Cardiac ventricle fibroblast (primary cell): Measurements from ENCODE around the gene PDIA2. TPM values are rescaled to one million over a fixed set of nuclear protein-coding genes. Genes with fewer than 3 reads are reported as not detected.

Source experiments
- total RNA-seq: library from RNA; depleted of rRNA; stranded (reverse); fragments of >200 nt; gene quantifications from 2 replicates; pipeline ENCODE4 v1.2.3, GENCODE V29; 2015

Gene PDIA2, protein sequence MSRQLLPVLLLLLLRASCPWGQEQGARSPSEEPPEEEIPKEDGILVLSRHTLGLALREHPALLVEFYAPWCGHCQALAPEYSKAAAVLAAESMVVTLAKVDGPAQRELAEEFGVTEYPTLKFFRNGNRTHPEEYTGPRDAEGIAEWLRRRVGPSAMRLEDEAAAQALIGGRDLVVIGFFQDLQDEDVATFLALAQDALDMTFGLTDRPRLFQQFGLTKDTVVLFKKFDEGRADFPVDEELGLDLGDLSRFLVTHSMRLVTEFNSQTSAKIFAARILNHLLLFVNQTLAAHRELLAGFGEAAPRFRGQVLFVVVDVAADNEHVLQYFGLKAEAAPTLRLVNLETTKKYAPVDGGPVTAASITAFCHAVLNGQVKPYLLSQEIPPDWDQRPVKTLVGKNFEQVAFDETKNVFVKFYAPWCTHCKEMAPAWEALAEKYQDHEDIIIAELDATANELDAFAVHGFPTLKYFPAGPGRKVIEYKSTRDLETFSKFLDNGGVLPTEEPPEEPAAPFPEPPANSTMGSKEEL
- 0.94 TPM in 1 of 2 replicates, not detected in the other for total RNA-seq

GRCh38 chr16:283033-283805, at the start of gene PDIA2:
Gene PDIA2 (plus strand): TSS chr16:283164. CDS start chr16:283170, 6 bp downstream.

GRCh38 chr16:234468-235305, 48.3 kb upstream of the PDIA2 start, which contains the start of gene FAM234A:
Gene FAM234A (plus strand): TSS chr16:234821. CDS start chr16:254414, 19,593 bp downstream.

DNA sequence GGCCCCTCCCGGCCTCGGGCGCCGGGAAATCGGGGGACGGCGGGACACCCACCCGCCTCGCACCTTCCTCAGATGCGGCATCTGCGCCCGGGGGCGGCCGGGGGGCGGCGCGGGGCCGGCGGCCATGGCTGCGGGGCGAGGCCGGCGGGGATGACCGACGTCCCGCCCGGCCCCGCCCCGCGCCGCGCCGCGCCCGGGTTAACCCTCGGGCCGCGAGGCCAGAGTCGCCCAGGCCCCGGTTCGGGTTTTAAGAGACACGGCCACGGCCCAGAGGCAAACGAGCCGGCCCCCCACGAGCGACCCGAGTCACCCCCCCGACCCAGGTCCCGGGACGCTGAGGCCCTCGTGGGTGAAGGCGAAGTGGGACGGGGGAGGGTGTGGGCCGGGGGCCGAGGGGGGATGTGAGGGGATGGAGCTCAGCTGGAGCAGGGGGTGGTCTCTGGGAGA, 7.2 kb upstream of the PDIA2 start, which contains the start of gene RGS11:
TSS of gene RGS11 (minus strand) at position 159 of the 447 bp plus-strand sequence. CDS start at position 126, 33 bp downstream.

GRCh38 chr16:280552-280951, 2.4 kb upstream of the PDIA2 start, which contains the start of gene ARHGDIG:
Gene ARHGDIG (plus strand): TSS chr16:280591. CDS start chr16:280681, 90 bp downstream.

Other genes starting within 250 kb of the PDIA2 start
- gene POLR3K, start 229.6 kb upstream of the PDIA2 start, total RNA-seq: 2.5 and 2.7 TPM in 2 replicates
- 16.4 and 20.7 TPM in 2 replicates for gene SNRNP25, start 229.3 kb upstream of the PDIA2 start, total RNA-seq
- gene RHBDF1, start 210.5 kb upstream of the PDIA2 start, total RNA-seq: 37.0 and 38.4 TPM in 2 replicates
- gene MPG, start 204.9 kb upstream of the PDIA2 start, total RNA-seq: 126 and 134 TPM in 2 replicates
- 22.5 and 29.2 TPM in 2 replicates for gene NPRL3, start 144.5 kb upstream of the PDIA2 start, total RNA-seq
- gene HBZ, start 130.5 kb upstream of the PDIA2 start, total RNA-seq: not detected in 2 replicates
- not detected in 2 replicates for gene HBM, start 117.2 kb upstream of the PDIA2 start, total RNA-seq
- 4.3 TPM in 1 of 2 replicates, not detected in the other for gene HBA2, start 110.3 kb upstream of the PDIA2 start, total RNA-seq
- 11.8 TPM in 1 of 2 replicates, not detected in the other for gene HBA1, start 106.5 kb upstream of the PDIA2 start, total RNA-seq
- 4.1 TPM in 1 of 2 replicates, not detected in the other for gene HBQ1, start 102.7 kb upstream of the PDIA2 start, total RNA-seq
- gene LUC7L, start 53.7 kb upstream of the PDIA2 start, total RNA-seq: 22.5 and 26.6 TPM in 2 replicates
- gene FAM234A, start 48.3 kb upstream of the PDIA2 start, total RNA-seq: 87.7 and 105 TPM in 2 replicates
- gene RGS11, start 7.2 kb upstream of the PDIA2 start, total RNA-seq: 1.7 and 2.9 TPM in 2 replicates
- gene ARHGDIG, start 2.6 kb upstream of the PDIA2 start, total RNA-seq: 0.78 TPM in 1 of 2 replicates, not detected in the other
- 19.0 and 20.7 TPM in 2 replicates for gene AXIN1, start 69.6 kb downstream of the PDIA2 start, total RNA-seq
- gene MRPL28, start 87.4 kb downstream of the PDIA2 start, total RNA-seq: 55.9 and 64.4 TPM in 2 replicates
- gene PGAP6, start 98.8 kb downstream of the PDIA2 start, total RNA-seq: 28.3 and 44.1 TPM in 2 replicates
- gene NME4, start 114.0 kb downstream of the PDIA2 start, total RNA-seq: 88.8 and 105 TPM in 2 replicates
- 15.5 and 19.2 TPM in 2 replicates for gene DECR2, start 118.7 kb downstream of the PDIA2 start, total RNA-seq
- 29.1 and 32.8 TPM in 2 replicates for gene RAB11FIP3, start 142.5 kb downstream of the PDIA2 start, total RNA-seq
- gene CAPN15, start 244.5 kb downstream of the PDIA2 start, total RNA-seq: 29.2 and 37.8 TPM in 2 replicates